IPS-20b (cell line): Measurements from ENCODE around the gene EEFSEC.

Source experiments
- H3K27ac ChIP-seq: one replicate; pipeline ENCODE4 v1.5.1; 2013; ENCODE audit warnings: low read length
- H3K27me3 ChIP-seq: 2 replicates; pipeline ENCODE4 v1.6.1; 2013; ENCODE audit warnings: mild to moderate bottlenecking, low read length, inconsistent platforms; ENCODE audit not compliant: insufficient read depth
- H3K36me3 ChIP-seq: 2 replicates; pipeline ENCODE4 v1.6.1; 2013; ENCODE audit warnings: low read depth, mild to moderate bottlenecking, inconsistent platforms, low read length, moderate library complexity; ENCODE audit not compliant: insufficient read depth
- H3K4me1 ChIP-seq: 2 replicates; pipeline ENCODE4 v1.6.1; 2013; ENCODE audit warnings: mild to moderate bottlenecking, control low read depth, inconsistent platforms, low read length, moderate library complexity; ENCODE audit not compliant: insufficient read depth
- H3K4me3 ChIP-seq: 2 replicates; pipeline ENCODE4 v1.5.1; 2013; ENCODE audit warnings: mild to moderate bottlenecking, low read length, inconsistent platforms
- H3K9ac ChIP-seq: 2 replicates; pipeline ENCODE4 v1.6.1; 2013; ENCODE audit warnings: low read depth, mild to moderate bottlenecking, inconsistent platforms, low read length, moderate library complexity
- H3K9me3 ChIP-seq: 2 replicates; pipeline ENCODE4 v1.6.1; 2013; ENCODE audit warnings: mild to moderate bottlenecking, low read depth, low read length, inconsistent platforms; ENCODE audit not compliant: insufficient read depth

The EEFSEC gene

DNA sequence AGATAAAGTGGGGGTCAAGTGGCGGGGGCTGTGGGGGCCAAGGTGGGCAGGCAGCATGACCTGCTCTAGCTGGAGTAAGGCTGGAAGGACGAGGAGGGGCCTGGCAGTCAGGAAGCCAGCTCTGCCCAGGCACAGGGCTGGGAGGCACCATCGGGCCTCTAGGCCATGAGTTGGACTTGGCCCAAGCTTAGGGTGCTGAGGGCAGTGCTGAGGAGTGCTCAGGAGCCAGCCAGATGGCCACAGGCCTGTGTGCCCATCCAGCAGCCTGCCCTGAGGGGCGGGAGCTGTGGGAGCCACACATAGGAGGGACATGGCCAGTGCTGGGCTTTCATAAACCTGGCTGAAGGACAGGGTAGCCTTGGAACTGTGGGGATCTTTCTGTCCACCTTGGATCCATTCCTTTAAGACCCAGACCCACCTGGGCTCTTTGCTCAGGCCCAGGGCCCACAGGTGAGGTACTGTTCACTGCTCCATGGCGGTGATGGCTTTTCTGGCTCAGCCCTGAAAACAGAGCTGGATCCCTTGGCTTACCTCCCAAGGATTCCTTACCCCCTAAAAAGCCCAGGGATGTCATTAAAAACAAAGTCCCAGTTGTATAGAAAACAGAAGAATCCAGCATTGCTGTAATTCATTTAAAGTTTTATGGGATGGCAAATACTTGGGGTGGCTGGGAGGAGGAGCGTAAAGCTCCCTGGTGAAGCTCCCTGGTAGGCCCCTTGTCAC lies 176.4 kb downstream of the EEFSEC start:
- Histone ChIP-seq H3K9ac (no peak overlapping the region), H3K4me3 (no peak overlapping the region), H3K9me3 (no peaks in the 10 kb centered on the region), H3K36me3 (no peaks in the 10 kb centered on the region), H3K27me3 (no peaks in the 10 kb centered on the region), H3K4me1 (no peaks in the 10 kb centered on the region), H3K27ac (no peak overlapping the region)

DNA sequence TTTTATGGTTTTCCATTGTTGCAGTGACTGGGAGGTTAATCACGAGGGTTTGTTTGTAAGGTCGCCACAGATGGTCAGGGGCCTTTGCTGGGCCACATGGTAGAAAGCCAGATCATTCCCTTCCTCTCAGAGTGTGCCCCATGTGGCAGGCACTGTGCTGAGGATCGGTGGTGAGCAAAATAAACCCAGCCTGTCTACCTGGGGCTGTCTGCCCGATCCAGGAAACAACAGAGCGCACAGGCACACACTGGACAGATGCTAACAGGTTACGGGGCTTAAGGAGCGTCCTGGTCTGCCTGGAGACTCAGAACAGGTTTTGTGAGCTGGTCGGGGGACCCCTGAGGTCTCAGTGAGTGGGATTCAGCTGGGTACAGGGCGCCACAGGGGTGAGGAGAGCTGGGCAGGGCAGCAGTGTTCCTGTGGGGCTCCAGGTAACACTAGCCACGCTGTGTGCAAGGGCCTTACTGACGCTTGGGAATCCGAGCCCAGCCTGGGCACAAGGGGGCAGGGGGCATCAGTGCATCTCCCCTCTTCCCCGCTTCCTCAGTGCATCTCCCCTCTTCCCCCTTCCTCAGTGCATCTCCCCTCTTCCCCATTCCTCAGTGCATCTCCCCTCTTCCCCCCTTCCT lies 177.0 kb downstream of the EEFSEC start:
- Histone ChIP-seq H3K4me3 (no peak overlapping the region), H3K9ac (no peak overlapping the region), H3K4me1 (peaks cover 3% of the 10 kb centered on the region; the same call in 1 of the 2 replicates), H3K36me3 (no peaks in the 10 kb centered on the region), H3K9me3 (no peaks in the 10 kb centered on the region), H3K27me3 (no peaks in the 10 kb centered on the region), H3K27ac (no peak overlapping the region)

DNA sequence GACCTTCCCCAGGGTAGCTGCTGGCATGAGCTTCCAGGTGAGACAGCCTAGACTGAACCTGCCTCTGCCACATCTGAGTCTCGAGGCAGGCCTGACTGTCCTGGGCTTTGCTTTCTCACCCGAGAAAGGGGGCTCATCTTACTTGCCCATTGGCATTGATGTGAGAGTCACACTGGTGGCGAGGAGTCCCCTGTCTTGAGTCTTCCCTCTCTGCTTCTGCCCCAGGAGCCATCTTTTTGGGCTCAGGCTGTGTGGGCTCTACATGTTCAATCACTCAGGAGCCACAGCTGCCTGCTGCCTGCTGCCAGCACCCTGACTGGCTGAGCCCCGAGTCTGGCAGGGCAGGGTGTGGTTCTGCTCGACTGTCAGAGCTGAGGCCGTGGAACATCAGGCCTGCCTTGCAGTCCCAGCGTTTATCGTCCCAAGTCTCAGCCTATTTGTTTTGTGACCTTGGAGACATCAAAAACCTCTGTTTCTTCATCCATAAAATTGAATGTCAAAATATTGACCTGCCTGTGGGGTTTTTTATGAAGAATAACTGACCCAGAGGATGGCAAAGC lies 180.9 kb downstream of the EEFSEC start:
- Histone ChIP-seq H3K9ac (no peak overlapping the region), H3K9me3 (no peaks in the 10 kb centered on the region), H3K36me3 (no peaks in the 10 kb centered on the region), H3K27me3 (no peaks in the 10 kb centered on the region), H3K4me3 (no peak overlapping the region), H3K27ac (no peak overlapping the region), H3K4me1 (peaks cover 9% of the 10 kb centered on the region)

DNA sequence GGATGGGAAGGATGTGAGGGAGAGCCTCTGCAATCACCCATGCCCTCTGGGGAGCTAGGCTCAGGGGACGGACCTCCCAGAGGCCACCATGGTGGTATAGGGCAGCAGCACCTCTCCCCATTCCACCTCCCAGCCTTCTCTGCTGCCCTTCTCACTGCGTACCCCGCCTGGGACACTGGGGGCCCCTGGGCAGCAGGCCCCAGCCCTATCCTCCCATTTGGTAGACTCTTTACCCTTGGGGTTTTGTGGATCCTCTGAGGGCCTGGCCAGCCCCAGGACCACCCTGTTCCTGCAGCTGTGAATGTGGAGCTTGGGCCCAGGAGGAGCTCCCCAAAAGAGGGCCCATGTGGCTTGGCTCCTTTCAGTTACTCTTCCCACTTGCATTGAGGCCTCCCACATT lies 181.5 kb downstream of the EEFSEC start:
- H3K36me3 ChIP-seq = no peaks in the 10 kb centered on the region
- H3K4me1 ChIP-seq = peaks cover 9% of the 10 kb centered on the region
- no peak overlapping the region for H3K4me3 ChIP-seq
- H3K9me3 ChIP-seq = no peaks in the 10 kb centered on the region
- H3K27me3 ChIP-seq = no peaks in the 10 kb centered on the region
- H3K27ac ChIP-seq = no peak overlapping the region
- H3K9ac ChIP-seq = no peak overlapping the region

DNA sequence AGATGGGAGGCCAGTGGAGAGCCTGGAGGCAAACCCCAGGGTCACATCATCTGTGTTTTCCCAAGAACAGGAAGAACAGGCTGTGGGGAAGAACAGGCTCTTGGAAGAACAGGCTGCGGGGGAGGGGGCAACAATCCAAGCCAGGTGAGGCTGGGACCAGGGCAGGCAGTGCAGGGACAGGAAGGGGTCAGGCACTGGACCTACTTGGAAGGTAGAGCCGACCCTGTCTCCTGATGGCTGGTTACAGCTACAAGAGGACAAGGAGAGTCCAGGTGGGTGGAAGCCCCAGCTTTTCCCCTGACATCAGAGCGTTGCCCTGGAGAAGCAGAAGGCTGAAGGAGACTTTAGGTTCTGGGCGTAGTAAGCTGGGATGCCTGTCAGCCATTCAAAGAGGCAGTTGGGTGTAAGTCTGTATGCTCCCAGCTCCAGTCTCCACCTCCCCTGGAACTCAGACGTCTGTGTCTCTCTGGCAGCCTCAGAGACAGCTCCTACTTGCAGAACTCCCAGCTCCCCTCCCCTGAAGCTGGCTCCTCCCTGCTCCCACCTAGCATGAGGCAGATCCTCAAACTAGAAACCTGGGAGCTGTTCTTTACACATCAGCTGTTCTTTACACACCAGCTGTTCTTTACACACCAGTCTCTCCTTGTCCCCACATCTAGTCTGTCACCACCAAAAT lies 182.5 kb downstream of the EEFSEC start:
- H3K4me1 ChIP-seq = peaks cover 9% of the 10 kb centered on the region
- H3K36me3 ChIP-seq = no peaks in the 10 kb centered on the region
- H3K27me3 ChIP-seq = no peaks in the 10 kb centered on the region
- H3K4me3 ChIP-seq = no peak overlapping the region
- no peak overlapping the region for H3K27ac ChIP-seq
- H3K9me3 ChIP-seq = no peaks in the 10 kb centered on the region
- H3K9ac ChIP-seq = peak overlapping the region; percentile 11; the same call in 1 of the 2 replicates

DNA sequence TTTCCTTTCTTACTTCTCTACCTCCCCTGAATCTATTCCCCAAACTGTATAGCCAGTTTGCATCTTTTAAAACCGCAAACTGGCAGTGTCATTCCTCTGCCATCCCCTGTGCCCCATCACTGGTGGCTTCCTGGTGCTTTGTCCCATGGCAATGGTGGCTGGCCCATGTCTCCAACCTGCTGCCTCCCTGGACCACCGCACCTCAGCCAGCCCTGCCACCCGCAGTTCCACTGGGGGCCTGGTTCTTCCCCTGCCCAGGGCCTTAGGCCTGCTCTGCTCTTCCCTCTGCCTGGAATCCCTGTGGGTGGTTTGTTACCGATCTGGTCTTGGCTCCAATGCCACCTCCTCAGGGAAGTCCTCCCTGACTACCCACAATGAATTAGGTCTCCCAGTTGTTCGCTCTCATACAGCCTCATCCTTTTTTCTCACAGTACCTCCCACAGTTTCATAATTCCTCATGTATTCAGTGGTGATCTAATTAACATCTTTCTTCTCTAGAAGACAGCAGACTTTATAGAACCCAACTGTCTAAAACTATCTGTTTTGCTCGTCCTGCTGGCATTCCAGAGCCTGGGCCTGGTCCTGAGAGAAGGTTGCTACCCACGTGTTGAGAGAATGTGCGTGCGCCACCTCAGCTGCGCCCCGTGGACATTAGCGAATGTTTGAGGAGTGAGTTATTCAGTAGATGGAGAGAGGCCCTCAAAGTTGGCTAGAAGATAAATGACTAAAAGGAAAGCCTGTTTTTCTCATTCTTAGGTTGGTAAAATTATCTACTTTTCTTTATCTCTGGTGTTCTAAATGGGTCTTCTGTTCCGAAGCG lies 183.3 kb downstream of the EEFSEC start:
- H3K9me3 ChIP-seq = no peaks in the 10 kb centered on the region
- H3K9ac ChIP-seq = no peak overlapping the region
- no peaks in the 10 kb centered on the region for H3K36me3 ChIP-seq
- H3K4me1 ChIP-seq = peaks cover 9% of the 10 kb centered on the region
- H3K27ac ChIP-seq = no peak overlapping the region
- H3K27me3 ChIP-seq = no peaks in the 10 kb centered on the region
- H3K4me3 ChIP-seq = no peak overlapping the region

DNA sequence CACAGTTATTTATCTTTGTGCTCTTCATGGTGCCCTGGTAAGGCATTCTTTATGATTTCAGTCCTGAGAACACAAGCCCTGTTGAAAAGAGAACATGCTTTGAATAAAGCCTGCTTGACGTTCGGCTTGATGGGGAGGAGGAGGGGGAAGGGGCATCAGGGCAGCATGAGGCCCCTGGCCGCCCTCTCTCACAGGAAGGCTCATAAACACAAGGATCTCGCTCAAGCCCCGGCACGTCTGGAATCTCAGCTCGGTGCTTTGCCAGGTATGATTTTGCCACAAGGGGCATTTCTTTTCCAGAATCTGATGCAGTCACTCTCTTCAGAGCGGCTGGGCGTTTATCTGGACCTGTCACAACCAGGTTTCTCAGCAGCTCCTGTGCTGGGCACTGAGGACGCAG lies 184.0 kb downstream of the EEFSEC start:
- Histone ChIP-seq H3K4me3 (no peak overlapping the region), H3K27me3 (no peaks in the 10 kb centered on the region), H3K9me3 (no peaks in the 10 kb centered on the region), H3K9ac (no peak overlapping the region), H3K36me3 (no peaks in the 10 kb centered on the region), H3K27ac (no peak overlapping the region), H3K4me1 (peaks cover 9% of the 10 kb centered on the region)

DNA sequence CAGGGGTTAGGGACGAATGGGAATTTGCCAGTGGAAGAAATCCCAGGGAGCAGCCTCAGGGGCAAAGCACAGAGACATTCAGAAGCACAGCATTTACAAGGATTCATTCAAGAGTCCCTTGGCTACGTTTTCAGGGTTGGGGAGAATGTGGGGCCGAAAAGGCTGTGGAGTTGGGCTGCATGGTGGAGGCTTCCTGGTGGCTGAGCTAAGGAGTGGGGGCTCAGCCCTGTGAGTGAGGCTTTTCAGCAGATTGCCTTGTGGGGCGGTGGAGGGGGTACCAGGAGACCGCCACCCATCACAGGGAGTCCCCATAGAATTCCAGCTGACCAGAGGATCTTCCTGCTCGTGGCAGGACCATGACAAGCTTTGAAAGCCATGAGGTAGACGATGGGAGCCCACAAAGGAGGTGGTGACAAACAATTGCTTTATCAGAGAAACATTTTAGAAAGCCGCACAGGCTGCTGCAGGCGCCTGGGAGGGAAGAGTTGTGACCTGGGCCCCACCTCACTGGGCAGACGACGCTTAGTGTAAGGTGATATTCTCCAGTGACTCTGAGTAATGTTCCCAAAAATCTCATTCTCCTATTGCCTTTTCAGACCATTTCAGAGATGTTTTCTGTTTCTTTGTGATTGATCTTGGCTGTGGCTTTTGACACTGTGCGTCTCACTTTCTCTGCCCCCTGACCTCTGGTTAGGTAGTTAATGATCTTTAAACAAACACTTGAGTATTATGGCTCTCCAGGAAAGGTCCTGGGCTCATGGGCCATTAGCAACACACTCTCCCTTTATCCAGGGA lies 185.5 kb downstream of the EEFSEC start:
- Histone ChIP-seq H3K4me3 (no peak overlapping the region), H3K27ac (no peak overlapping the region), H3K9me3 (no peaks in the 10 kb centered on the region), H3K36me3 (no peaks in the 10 kb centered on the region), H3K9ac (no peak overlapping the region; the same call in 1 of the 2 replicates), H3K27me3 (no peaks in the 10 kb centered on the region), H3K4me1 (peaks cover 9% of the 10 kb centered on the region)

DNA sequence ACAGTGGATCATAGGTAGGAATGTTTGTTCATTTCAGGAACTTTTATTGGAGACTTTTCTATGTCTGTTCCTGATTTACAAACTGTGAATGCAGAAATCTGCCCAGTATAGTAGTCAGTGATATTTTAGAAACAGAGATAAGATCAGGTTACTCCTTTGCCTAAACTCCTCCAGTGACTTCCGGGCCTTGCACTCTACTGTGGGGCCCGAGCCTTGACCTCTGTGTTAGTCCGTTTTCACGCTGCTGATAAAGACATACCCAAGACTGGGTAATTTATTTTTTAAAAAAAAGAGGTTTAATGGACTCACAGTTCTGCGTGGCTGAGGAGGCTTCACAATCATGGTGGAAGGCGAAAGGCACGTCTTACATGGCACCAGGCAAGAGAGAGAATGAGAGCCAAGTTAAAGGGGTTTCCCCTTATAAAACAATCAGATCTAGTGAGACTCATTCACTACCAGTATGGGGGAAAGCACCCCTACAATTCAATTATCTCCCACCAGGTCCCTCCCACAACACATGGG lies 186.3 kb downstream of the EEFSEC start:
- H3K4me1 ChIP-seq = peaks cover 9% of the 10 kb centered on the region
- H3K36me3 ChIP-seq = no peaks in the 10 kb centered on the region
- no peak overlapping the region for H3K9ac ChIP-seq
- H3K4me3 ChIP-seq = no peak overlapping the region
- no peak overlapping the region for H3K27ac ChIP-seq
- H3K27me3 ChIP-seq = no peaks in the 10 kb centered on the region
- no peaks in the 10 kb centered on the region for H3K9me3 ChIP-seq

DNA sequence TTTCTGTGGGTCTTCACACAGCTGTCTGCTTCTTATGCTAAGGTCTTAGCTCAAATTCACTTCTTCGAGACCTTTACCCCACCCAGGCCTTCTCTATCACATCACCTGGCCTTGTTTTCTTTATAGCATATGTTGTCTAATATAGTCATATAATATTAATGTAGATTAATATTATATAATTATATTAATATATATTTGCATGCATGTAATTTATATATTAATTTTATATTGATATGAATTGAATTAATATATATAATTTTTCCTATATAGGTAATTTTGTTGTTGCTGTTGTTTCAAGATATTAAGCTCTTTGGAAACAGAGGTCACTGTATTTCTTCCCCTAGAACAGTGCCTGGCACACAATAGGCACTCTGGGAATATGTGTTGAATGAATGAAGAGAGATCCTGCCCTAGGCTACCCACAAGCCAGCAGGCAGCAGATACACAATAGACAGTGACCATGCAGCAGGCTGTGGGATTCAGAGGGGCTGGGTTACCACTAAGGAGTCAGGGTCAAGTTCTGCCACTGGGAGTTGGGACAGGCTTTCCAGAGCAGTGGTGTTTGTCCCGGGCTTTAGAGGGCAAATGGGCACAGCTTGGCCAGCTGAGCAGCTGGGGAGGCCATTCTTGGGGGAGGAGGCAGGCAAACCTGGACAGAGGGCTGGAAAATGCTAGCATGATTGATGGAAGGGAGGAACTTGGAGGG lies 187.1 kb downstream of the EEFSEC start:
- H3K36me3 ChIP-seq = no peaks in the 10 kb centered on the region
- H3K27me3 ChIP-seq = no peaks in the 10 kb centered on the region
- no peak overlapping the region for H3K9ac ChIP-seq
- peaks cover 6% of the 10 kb centered on the region for H3K4me1 ChIP-seq
- no peaks in the 10 kb centered on the region for H3K9me3 ChIP-seq
- no peak overlapping the region for H3K4me3 ChIP-seq
- no peak overlapping the region for H3K27ac ChIP-seq
